Tibial nerve (tissue), 3 donors: Measurements from ENCODE around the gene ARID5B.

Experiments used
- CTCF ChIP-seq, 5 experiments: fragments of 200-600 bp in 3 of 5; fragments of 450-650 bp in 2 of 5; sonication (generic) in 3 of 5; IDR thresholded peaks; one replicate each; pipeline ENCODE4 v1.5.1; 2016 to 2019; ENCODE audit warnings: antibody characterized with exemption in 5 of 5, mild to moderate bottlenecking in 3 of 5, moderate library complexity in 2 of 5
- POLR2A ChIP-seq, 2 donors: fragments of 450-650 bp; IDR thresholded peaks; one replicate each; pipeline ENCODE4 v1.6.1; 2017; ENCODE audit warnings: antibody characterized with exemption in 2 of 2, mild to moderate bottlenecking in 2 of 2, moderate library complexity in 2 of 2

- no peak for TF ChIP-seq CTCF (IDR thresholded peaks at IDR 0.05)
- no peak for TF ChIP-seq POLR2A (IDR thresholded peaks at IDR 0.05)
Observed at GRCh38 chr10:61967298-61967697, 65.8 kb downstream of the ARID5B start.
